Limb (tissue), 2 donors: ENCODE results near the gene WDR35.
"Not testable (repeated sequence)": the region's sequence is repeated elsewhere in the genome, so short reads cannot be mapped to it uniquely, and the experiment has no call there.

Source experiments
- DNase-seq, 2 donors: peaks; one replicate each; pipeline ENCODE4 v3.0.0-alpha.2; 2016; ENCODE audit errors: extremely low spot score in 2 of 2

WDR35 gene

DNA sequence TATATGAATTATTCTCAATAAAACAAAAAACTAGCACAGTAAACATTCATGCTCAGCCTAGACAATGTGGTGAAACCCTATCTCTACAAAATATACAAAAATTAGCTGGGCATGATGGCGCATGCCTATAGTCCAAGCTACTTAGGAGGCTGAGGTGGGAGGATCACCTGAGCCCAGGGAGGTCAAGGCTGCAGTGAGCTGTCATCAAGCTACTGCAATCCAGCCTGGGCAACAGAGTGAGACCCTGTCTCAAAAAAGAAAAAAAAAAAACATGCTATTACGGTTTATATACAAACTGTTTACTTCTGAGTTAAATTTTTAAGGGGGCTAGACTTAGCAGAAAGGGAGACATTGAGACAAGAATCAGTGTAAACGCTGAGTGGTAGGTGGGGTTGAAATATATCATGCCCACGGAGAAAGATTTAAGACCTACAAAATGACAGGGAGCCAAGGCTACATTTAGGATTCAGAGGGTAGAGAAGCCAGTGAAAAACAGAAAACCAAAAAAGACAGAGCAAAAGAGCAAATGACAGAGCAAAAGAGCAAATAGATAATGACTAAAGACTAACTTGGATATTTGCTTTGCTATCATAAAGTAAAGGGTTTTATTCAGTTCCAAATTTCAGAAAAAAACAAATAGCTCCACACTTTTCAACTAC lies 95.6 kb downstream of the WDR35 start:
- no peak for DNase-seq

DNA sequence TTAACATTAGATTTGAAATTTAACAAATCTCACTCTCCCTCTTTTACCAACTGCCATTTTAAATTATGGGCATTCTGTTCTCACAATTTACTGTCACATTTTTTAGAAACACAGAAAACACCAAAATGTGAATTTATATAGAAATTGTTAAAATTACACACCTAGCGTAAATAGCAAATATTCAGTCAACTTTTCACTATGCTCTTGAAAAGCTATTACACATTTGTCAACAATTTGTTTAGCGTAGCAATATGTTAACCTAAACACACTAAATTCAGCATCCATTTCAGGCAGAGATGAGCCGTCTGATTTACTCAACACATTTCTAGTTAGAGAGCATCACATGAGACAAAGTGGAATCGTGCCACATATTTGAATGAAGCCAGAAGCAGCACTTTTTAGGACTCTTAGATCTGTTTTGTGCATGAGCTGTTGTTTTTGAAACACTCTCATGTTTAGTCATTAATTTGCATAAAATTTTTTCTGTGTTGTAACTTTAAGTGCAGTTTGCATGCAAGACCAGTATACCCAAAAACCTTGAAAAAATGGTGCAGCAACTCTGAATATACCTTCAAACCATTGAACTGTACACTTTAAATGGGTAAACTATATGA lies 96.3 kb downstream of the WDR35 start:
- no peak for DNase-seq

DNA sequence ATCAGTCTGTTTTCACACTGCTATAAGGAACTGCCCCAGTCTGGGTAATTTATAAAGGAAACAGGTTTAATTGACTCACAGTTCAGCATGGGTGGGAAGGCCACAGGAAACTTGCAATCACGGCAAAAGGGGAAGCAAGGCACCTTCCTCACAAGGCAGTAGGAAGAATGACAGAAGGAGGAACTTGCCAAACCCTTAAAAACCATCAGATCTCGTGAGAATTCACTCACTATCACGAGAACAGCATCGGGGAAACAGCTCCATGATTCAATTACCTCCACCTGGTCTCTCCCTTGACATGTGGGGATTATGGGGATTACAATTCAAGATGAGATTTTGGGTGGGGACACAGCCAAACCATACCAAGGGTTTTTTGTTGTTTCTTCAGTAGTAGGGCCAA lies 97.9 kb downstream of the WDR35 start:
- DNase-seq = not testable (repeated sequence)

DNA sequence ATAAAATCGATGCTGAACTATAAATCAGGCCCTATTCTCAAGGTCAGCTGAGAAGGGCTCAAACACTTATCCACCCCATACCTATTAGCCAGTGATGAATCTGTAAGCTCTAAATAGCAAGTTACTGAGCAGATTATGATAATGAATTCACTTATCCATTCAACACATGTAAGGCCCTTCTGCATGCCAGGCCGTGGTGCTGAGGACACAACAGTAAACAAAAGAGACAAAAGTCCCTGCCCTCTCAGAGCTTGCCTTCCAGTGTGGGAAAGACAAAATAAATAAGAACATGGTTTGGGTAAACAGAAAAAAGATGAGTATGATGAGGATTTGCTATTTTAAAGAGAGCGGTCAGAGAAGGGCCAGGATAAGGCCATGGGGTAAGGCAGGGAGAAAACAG lies 99.8 kb downstream of the WDR35 start:
- no peak for DNase-seq

DNA sequence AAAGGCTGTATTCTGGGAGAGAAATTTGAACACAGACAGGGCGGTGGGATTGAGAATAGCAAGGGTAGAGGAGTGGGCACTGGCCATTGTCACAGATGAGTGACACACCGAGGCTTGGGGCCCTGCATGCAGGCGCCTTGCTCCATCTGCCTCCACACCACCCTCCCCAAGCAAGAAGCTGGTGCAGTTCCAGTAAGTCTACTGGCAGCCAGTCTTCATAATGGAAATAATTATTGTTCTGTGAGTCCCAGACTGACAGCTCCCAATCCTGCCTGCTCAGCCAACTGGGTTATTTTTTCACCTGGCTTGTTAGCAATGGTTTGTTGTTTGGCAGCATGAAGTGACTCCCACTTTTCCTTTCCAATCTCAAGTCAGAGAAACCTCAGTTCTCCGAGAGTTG lies 101.1 kb downstream of the WDR35 start:
- peak in 1 of 2 donors; percentile 19 for DNase-seq

DNA sequence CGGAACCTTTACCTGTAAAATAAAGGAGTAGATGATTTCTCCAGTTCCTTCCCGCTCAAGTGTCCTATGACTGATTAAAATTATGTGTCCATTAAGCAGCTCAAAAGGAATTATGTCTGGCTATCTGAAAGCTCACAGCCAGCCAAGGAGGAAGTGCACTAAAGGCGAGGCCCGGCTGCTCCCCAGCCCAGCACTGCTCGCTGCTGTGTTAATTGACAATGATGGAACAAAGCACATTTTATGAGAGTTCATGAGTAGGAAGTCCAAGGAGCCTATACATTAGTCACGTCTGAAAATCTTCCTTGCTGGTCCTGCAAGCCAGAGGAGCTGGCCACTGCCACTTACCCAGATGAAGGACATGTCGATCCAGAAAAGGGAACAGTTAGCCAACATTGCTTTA lies 102.4 kb downstream of the WDR35 start:
- no peak for DNase-seq

DNA sequence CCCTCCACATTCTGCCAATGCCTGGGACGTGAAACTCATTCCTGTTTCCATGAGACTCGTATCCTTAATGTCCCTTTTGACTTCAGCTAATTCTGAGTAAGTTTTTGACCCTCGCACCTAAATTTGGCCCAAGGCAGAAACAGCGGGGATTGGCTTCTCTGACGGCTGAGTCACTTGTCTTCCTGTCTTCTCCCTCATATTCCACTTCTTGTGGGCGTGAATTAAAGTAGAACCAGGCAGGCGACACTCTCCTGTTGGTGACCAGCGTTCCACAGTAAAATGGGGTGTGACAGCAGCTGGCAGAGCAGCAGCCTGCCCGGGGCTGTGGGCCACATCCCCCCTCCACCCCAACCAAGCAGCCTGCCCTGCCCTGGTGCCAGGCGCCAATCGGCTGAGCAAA lies 103.6 kb downstream of the WDR35 start:
- no peak for DNase-seq

DNA sequence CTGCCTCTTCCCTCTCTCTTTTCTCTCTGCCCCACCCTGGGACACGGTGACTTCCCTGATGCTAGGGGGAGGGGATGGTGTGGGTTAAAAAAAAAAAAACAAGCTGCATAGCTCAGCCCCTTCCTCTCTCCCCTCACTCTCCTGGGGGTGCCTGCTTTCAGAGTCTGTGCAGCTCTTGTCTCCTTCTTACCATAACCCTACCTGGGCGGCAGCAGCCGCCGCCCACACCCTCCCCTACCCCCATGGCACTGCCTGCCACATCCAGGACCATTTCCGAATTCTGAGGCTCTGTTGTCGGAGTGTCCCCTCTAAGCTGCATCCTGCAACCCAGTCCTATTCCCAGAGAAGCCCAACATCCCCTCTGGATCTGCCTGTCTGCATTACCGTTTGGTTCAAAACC lies 104.1 kb downstream of the WDR35 start:
- DNase-seq = no peak

DNA sequence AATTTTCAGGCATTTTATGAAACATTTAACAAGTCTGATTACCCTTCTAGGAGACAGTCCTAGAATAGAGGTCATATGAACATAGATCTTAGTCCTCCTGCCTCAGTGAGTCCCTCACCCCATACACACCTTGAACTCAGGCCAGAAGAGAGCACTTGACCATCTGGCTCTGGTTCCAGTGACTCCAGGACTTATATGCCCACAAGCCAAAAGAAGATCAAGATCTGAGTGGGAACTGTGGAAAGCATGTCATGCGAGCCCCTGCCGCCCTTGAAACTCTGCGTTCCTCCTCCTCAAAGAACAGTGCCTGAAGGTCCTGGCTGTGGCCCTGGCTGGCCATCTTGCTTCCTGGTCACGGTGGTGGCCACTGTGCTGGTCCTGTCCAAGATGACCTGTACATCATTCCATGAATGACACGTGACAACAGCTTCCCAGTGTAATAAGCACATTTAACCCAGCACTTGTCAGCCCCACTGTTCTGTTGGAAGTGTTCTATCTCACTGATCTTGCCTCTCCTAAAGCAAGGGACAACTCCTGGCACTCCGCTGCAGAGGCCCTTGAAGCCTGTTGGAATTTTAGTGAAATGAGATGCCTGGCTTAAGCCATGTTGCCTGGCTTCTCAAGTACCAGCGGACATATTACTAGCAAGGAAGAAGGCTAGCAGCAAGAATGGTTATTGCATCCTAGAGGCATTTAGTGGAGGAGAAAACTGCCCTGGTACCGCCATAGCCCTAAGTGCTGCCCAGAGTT lies 105.8 kb downstream of the WDR35 start:
- peak in 1 of 2 donors; percentile 6 for DNase-seq

DNA sequence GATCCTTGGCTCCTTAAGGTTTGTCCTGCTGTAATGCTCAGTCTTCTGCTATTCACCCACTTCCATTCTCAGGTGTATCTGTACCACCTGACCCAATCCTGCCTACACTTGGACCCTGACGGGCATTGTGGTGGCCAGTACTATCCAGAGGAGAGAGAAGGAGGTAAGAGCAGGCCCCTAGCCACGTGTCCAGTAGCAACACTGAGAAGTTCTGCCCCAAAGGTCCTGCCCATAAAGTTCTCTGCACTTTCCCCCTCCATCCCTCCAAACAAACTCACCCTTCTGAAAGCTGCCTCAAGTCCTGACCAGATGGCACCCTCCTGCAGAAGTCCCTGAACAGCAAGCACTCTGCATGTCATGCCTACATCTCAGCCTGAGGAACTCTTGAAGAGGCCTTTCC lies 106.4 kb downstream of the WDR35 start:
- DNase-seq = no peak

DNA sequence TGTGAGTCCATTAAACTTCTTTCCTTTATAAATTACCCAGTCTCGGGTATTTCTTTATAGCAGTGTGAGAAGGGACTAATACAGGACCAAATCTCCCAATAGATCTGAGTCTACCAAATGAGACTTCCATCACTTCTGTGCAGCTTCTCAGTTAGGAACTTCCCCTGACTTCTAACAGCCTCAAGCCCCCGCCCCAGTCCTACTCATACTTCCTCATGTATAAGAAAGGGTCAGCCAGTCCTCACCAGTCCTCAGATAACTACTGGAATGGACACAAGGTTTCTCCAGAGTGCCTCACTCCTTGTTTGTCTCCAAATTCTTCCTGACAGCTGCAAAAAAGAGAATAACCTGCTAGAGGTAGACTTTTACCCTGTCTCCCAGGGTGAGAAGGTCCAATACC lies 107.6 kb downstream of the WDR35 start:
- DNase-seq = no peak

DNA sequence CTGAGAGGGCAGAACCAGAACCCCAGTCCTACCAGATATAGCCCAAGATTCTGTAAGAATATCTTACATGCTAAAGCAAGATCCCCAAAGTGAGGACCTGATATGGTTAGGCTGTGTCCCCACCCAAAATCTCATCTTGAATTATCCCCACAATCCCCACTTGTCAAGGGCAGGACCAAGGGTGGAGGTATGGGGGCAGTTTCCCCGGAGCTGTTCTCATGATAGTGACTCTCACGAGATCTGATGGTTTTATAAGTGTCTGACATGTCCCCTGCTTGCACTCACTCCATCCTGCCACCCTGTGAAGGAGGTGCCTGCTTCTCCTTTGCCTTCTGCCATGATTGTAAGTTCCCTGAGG lies 108.0 kb downstream of the WDR35 start:
- DNase-seq = no peak

DNA sequence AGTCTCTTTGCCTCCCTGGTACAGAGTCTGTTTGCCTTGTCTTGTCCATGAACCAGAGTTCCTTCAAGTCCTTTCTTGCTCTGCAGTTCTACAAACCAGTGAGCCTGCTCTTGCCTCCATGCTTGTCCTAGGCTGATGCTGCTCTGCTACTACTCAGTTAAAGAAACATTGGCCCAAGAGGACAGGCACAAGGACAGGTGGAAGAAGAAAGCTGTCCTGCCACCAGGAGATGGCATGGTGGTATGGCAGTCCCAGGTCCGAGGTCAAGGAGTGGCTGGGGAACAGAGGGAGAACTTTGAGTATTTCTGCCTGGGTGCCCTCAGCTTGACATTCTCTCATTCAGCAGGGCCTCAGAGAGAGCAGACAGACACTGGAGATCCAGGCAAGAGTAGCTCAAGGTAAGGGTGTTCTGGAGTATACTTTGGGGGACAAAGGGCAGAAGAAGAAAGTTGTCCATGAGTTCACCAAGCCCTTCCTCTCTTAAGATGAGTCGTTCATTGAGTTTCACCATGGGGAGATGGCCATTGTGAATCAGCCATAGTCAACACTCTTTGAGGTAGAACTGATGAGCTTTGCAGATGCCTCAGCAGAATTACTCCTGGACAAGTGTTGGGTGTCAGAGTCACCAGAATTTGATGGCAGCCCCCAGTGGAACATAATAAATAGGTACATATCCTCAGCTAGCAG lies 108.5 kb downstream of the WDR35 start:
- DNase-seq = peak in 1 of 2 donors; percentile 6

DNA sequence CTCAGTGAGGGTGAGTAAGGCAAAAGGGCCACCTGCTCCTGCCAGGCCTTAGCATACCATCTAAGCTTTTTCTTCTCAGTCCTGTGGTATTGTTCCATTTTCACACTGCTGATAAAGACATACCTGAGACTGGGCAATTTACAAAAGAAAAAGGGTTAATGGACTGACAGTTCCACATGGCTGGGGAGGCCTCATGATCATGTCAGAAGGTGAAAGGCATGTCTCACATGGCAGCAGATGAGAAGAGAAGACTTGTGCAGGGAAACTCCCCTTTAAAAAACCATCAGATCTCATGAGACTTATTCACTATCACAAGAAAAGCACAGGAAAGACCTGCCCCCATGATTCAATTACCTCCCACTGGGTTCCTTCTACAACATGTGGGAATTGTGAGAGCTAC lies 109.7 kb downstream of the WDR35 start:
- not testable (repeated sequence) for DNase-seq

DNA sequence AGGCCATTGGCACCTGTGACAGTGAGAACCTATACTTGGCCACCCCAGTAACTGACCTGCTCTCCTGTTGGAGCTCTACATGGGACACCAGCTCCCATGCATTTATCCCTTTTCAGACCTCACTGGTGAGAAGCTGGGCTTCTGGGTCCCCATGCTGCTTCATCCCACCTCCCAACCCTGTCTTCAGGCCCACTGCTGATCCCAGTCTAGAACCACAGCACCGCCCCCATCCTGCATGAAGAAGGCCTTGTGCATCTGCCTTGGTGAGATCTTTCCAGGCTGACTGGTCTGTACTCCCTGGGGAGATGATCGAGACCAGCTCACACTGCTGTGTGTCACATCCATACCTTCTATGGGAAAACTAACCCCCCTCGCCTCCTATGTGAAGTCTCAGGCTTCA lies 110.8 kb downstream of the WDR35 start:
- DNase-seq = no peak

DNA sequence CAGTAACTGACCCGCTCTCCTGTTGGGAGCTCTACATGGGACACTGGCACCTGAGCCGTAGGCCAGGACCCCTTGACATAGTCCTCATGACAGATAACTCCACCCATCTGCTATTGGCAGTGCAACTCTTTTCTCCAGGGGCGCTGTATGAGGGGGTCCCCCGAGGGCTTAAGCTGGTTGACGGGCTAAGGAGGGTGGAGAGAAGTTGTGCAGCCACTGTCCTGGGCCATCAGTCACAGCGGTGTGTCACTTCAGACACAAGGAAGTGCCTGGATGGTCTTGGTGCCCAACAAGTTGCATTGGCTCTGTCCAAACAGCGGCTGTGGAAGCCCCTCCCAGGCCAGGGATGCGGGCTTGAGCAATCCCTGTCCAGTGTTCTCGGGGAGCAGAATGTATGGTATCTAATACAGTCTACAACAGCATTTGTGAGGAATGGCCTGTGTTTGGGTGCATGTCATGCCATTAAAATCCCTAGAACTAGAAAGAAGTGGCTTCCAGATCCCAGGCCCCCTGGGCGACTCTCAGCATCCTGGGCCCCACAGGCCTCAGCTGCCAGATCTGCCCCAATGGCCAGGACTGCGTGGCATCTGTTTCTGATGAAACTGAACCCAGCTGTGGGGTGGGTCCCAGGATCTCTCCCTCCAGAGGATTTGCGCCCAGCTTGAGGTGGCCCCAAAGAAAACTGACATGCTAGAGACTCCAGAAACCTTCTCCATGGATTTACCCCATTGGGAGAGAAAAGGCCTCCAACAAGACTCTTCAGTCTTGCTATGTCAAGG lies 111.4 kb downstream of the WDR35 start:
- peak in 1 of 2 donors; percentile 19 for DNase-seq

DNA sequence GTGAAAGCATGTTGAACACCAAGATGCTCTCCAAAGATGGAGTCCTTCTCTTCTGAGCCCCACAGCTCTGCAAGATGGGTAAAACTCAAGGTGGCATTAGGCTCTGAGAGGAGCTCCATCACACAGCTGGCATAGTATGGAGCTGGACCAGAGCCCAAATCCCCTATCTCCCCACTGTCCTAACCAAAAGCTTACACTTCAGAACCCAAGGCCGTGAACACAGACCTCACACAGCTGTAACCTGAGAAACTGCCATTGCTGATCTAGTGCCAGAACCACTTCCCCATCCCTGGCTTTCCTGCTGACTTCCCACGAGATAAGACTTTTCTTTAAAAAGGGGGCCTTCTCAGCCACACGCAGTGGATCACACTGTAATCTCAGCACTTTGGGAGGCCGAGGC lies 113.2 kb downstream of the WDR35 start:
- DNase-seq = peak in 1 of 2 donors; percentile 11

DNA sequence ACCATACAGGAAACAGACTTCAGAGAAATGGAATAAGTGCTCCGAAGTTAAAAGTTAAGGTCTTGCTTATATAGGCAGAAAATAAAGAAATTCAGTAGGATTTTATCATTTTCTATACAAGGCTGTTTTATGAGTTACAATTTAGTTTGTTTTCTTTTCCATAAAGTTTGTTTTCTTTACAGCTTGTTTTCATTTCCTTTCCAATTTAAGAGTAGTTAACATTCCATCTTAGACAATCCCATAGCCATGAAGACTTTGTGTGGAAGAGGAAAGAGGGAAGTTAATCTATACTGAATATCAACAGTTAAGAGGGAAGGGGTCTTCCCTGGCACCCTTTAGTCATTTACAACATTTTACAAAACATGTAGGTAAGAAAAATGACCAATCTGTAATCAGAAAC lies 114.6 kb downstream of the WDR35 start:
- no peak for DNase-seq

DNA sequence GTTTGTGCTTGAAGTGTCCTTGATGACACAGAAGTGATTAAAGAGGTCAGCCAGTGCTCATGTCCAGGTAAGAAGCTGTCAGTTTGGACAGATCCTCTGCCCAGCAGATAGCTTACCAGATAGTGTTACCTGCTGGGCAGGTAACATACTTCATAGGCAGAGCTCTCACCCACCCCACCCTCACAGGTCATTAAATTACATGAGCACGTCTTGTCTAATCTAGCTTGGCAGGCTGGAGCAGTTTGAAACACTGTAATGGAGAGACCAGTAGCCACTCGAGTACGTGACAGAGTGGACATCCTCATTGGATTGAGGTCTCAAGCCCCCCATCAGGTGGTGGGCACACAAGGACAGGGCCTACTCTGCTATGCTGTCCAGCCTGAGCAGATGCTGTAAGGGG lies 115.2 kb downstream of the WDR35 start:
- DNase-seq = no peak

DNA sequence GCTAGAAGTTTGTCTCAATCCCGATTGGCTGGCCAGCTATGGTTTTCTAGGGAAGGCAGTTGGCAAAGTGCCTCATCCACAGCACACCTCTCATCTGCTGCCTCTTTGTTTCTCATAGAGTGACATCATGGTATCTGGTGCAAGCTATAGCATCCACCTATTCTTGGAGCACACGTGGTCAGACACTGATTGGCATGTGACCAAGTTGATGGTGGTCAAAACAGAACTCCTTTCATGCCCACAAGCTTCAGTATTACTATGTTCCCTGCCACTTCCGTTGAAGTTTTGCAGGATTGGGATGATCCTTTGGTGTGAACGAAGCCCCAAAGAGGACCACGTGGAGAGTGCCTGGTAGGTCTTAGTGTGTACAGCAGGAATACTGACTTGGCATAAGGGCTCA lies 116.9 kb downstream of the WDR35 start:
- DNase-seq = no peak

DNA sequence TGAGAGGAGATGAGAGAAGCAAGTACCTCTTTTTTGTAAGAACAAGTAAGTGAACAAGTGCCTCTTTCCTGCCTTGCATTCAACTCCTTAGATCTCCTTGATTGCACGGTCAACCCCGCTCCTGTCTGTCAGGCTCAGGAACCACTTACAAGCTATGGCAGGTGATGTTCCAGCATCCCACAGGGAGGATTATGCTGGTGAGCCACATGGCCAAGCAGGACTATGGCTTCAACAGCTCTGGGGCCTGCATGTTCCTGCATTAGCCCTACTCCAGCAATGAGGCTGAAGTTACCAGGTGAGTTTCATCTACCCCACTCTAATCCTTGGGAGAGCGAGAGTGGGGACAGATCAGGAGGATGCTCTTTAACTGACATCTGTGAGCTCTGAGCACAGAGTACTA lies 117.6 kb downstream of the WDR35 start:
- DNase-seq = no peak

DNA sequence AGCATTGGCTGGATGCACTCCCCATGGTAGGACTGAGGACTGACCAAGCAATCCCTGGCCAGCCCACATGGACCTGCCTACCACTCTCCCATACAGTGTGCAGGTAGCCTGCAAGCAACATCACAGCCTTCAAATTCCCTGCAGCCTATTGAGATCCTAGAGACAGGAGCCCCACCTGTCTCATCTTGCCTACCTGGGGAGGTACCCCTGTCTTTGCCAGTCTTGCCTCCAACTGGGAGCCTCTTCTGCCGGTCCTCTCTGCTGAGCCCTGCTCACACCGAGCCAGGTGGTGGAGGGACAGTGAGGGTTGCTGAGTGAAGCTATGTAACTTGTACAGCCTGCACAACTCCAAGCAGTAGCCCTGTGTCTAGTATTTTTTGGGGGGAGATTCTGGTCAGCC lies 118.1 kb downstream of the WDR35 start:
- no peak for DNase-seq
